NCI-H1436 (cell line): ENCODE results near the gene EIF1AD.
A peak's percentile ranks its signal among the peaks of the same experiment; 100 is the strongest.
"Not testable (repeated sequence)": the region's sequence is repeated elsewhere in the genome, so short reads cannot be mapped to it uniquely, and the experiment has no call there.

Source experiments
- DNase-seq: peaks from one replicate; lab custom pipeline; 2025; lab: John Stamatoyannopoulos, UW

Gene EIF1AD, protein sequence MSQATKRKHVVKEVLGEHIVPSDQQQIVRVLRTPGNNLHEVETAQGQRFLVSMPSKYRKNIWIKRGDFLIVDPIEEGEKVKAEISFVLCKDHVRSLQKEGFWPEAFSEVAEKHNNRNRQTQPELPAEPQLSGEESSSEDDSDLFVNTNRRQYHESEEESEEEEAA

DNA sequence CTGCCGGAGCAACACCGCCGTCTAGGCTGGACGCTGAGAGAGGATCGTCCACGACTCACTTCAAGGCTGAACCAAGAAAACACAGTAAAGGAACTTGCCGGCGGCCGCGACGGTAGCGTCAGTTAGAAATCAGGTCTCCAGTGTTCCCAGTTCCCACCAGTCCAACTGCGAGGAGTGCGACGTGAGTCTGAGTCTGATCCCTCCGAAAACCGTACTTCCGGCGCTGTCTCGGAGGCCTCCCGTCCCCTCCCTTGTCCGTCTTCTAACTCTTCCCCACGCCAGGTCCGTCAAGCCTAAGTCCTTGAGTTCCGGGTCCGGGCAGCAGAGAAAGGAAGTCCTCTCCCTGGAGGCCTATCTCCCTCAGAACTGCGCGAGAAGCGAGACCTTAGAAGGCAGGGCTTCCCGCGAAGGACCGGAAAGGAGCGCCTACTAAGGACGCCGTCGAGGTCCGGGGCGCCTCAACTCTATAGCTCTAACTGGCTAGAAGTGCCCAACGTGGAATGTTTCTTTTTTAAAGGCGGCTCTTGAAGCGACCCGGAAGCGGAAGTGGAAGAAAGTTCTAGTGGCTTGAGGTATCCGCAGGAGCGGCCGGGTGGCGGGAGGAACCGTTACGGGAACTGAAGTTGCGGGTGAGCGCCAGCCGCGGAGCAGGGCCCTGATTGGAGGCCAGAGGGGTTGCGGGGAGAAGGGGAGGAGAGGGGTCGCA, at the start of gene EIF1AD, which contains the start of gene BANF1:
Gene EIF1AD, minus strand, starts transcription at position 216 of the 706 bp plus-strand sequence. CDS start 1,768 bp downstream, outside the sequence.
Gene BANF1, plus strand, starts transcription at position 562 of the 706 bp plus-strand sequence. CDS start 748 bp downstream, outside the sequence.
- DNase-seq = peak; percentile 95

DNA sequence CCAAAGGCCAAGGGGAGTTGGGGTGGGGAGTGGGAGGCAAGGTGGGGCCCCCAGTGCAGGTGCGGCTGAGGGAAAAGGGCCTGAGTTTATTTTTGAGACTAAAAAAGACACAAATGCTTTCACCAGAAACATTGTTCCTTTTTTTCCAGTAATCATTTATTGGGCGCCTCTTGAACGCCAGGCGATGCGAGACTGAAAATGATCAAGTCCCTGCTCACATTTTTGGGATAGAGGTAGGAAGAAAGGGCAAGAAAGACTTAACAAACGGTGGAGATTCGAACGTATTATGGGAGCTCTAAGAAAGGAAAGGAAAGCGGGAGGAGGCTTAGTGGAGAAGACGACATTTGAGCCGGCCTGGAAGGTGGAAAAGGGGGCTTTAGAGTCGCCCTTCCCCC, 49.4 kb upstream of the EIF1AD start:
- DNase-seq = no peak

DNA sequence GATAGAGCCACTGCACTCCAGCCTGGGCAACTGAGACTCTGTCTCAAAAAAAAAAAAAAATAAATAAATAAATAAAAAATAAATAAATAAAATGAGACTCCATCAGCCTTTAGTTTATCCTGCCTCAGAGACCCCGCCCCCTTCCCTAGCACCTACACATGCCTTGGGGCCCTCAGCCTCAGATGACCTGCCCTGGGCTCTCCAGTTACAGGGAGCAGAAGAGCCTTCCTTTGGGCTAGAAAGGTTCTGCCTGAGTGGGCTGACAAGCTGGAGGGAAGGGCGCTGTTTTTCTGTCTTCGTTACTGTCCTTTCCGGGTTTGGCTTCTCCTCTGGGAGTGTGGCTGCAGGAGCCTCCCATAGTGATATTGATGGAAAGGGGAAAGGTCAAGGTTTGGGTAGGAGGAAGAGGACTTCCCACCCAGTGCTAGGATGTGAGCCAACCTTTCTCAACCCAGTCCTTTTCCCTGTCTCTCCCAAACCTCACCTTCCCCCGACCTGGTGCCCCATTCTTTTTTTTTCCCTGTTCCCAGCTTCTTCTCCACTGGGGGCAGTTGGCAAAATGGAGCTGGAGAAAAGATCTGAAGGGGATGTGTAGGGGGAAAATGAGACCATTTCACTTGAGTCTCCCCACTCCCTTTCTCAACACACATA, 48.7 kb upstream of the EIF1AD start:
- peak; percentile 14 for DNase-seq

DNA sequence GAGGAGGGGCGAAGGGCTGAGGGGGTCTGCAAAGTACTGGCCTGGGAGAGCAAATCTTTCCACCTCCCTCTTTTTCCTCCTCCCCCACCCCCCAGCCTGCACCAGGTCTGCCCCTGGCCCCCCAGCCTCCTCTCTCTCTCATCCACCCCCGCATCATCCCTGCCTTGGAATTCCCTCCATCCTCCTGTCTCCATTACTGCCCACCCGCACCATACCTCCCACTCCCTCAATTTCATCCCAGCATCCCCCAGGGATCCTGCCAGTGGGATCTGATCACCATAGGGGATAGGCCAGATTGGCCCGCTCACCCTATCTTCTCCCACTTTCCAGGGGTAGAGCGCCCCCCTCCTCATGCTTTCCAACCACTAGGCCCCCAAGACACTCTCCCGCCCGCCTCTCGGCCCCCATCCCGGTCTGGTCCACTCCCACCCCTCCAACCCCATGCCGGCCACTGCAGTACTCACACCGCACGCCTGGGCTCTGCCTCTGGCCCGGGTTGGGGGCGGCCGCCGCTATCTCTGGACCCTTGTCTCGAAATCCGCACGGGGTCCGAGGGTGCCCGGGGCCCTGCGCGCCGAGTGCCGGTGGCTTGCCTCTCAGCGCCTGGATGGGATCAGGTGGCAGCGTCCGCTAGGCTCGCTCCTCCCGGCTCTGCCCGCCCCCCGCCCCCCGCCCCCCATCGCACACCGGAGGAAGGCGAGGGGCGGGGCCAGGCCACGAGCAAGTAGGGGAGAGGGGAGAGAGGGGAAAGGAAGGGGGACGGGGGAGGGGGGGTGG, 46.8 kb upstream of the EIF1AD start, which contains the start of gene GAL3ST3:
Gene GAL3ST3, minus strand, starts transcription at position 615 of the 777 bp plus-strand sequence. CDS start 3,746 bp downstream, outside the sequence.
- peak; percentile 72 for DNase-seq

DNA sequence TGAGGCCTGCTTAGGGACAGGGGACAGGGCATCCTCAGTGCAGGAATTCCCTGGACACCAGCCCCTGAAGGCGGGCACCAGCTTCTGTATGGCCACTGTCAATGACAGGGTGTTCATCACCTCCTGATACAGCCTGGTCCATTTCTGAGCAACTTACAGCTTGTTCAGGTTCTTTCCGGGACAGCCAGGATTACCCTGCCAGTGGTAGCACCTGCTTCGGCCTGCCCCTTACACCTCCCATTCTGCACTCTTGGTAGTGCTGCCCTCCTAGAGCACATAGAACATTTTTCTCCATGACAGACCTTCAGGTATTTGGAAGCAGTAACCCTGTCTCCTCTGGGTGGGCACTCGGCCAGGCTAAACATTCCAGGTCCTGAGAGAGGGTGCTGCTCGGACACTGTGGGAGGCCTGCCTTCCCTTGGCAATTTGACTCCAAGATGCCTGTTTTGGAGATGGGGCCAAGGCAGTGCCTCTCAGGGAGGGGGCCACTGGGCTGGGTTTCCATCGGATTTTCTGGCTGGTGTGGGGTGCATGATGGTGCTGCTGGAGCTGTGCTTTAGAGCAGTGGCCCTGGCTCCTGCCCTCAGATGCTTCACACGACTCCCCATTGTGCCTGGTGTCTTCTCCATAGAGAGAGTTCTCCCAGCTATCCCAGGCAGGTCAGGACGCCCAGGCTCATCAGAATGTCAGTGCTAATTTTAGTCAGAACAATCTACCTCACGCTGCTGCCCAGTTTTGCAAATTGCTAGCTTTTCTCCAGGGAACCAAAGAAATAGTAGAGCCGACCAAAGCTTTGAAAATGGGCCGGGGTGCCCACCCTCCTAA, 45.8 kb upstream of the EIF1AD start:
- no peak for DNase-seq

DNA sequence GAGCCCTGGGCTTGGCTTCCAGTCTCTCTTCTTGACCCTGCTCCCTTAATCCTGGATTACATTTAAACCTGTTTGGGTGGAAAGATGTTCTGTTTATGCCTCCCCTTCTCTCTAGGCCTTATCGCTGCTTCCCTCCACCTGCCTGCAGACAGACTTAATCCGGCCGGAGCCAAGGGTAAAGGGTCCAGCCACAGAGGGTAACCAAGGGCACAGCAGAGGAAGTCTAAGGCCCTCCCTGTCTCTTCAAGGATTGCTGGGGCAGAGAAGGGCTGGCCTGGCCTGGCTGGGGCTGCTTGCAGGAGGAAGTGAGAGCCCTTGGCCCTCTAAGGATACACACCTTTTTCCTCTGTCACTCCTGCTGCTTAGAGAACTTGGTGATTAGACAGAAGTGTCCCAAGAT, 44.9 kb upstream of the EIF1AD start:
- DNase-seq = no peak

DNA sequence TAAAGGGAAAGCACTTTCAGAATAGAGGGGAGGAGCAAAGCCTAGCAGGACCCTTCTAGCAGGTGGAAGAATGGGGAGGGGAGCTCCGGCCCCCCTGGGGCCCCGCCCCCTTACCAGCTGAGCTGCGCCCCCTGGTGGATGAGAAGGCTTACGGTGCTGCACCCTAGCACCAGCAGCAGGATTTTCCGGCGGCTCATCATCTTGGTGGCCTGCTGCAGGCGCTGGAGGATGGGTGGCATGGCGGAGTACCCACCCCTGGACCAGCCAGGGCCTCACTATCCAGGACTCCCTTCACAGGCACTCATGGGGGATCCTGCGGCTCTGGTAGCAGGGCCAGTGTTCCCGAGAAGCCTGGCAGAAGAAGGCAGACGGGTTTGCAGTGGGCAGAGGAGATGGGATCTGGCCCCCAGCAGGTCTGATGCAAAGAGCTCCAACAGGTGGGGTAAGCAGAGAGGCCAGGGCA, 43.3 kb upstream of the EIF1AD start:
- DNase-seq = peak; percentile 88

DNA sequence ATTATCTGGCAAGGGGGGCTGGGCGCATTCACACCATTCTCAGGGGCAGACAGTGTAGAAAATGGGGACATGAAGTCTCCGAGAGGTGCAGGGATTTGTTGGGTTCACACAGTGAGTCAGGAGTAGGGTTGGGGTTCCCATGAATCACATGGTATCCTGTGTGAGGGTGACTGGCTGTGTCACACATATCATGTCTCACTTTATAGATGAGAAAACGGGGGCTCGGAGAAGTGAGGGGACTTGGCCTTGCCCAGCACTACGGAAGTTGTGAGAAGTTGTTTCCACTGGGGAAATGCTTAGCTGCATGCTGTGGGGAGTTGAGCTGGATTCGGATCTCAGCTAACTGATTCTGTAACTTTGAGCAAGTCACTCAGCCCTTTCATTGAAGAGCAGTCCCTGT, 42.8 kb upstream of the EIF1AD start:
- no peak for DNase-seq

DNA sequence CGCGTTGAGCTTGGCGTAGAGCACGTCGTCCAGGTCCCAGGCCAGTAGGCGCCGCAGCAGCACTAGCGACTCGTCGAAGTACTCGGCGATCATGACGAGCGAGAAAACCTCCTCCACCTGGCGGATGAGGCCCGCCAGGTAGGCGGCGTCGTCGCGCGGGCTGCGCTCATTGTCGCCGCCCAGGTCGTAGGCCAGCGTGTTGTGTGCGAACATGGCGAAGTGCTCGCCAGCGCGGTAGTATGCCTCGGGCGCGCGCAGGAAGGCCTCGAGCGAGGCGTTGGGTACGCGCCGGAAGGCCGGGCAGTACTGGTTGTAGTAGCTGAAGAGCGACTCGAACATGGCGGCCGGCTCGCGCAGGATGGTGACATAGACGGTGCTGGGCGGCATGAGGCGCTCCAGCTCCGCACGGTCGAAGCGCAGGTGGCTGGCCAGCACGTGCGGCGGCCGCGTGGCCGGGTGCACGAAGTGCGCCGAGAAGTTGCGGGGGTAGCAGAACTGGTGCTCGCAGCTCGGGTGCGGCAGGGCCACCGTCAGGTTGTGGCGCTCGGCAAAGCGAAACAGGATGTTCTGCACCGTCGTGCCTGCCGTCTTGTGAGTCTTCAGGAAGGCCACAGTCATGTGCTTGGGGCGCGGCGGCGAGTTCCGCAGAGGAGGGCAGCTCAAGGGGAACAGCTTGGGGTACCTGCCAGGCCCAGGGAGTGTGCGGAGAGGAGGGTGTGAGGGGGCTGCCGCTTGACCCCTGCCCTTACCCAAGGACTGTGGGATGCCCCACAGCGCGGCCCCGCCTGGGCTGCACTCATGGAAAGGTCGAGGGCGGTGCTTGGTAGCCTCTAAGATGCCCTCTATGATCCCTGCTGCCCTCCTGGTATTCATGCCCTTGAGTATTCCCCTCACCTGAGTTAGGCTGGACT, 41.3 kb upstream of the EIF1AD start:
- DNase-seq = no peak

DNA sequence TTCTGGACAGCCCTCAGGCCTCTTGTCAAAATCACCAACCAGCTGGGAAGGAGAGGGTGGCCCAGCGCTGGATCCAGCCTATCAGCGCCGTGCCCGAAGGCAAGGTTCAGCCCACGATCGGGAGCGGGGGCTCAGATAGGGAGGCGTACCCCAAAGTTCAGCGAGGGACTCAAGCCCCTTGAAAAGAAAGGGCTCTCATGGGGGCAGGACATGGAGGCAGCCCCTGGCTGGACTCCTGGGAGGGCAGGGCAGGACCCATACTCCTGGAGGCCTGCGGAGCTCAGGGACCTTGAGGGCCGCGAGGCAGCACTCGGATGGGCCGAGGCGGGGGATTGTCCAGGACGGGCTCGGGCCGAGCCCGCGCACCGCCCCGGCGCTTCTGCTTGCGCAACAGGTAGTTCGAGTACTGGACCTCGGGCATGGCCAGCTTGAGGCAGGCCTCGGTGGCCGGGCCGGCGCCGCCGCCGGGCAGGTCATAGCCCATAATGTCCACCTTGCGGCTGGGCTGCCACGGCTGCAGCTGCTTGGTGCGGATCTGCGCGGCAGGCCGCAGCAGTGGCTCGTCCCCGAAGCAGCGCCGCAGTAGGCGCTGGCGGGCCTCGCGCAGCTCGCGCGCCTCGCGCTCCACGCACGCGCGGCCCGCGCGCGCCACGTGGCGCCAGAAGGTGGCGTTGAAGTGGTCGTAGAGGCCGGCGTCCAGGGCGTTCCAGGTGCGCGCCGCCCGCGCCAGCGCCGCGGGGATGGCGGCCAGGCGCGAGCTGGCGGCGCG, 40.5 kb upstream of the EIF1AD start:
- no peak for DNase-seq

DNA sequence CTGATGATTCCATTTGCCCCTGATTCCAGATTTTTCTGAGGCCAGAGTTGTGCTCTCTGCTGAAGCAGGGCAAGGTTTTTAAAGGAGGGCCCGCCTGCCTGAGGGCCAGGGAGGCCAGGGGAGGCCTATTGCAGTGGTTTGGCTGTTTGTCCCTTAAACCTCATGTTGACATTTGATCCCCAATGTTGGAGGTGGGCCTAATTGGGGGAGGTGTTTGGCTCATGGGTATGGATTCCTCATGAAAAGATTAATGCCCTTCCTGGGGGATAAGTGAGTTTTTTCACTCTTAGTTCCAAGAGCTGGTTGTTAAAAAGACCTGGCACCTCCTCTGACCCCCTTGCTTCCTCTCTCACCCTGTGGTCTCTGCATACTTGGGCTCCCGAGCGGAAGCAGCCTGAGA, 37.8 kb upstream of the EIF1AD start:
- DNase-seq = no peak

DNA sequence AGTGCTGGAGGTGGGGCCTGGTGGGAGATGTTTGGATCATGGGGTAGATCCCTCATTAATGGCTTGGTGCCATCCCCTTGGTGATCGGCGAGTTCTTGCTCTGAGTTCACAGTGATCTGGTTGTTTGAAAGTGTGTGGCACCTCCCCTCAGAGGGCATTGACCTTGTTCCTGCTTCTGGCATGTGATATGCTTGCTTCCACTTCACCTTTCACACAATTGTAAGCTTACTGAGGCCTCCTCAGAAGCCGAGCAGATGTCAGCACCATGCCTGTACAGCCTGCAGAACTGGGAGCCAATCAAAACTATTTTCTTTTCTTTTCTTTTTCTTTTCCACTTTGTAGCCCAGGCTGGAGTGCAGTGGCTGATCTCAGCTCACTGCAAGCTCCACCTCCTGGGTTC, 35.4 kb upstream of the EIF1AD start:
- no peak for DNase-seq

DNA sequence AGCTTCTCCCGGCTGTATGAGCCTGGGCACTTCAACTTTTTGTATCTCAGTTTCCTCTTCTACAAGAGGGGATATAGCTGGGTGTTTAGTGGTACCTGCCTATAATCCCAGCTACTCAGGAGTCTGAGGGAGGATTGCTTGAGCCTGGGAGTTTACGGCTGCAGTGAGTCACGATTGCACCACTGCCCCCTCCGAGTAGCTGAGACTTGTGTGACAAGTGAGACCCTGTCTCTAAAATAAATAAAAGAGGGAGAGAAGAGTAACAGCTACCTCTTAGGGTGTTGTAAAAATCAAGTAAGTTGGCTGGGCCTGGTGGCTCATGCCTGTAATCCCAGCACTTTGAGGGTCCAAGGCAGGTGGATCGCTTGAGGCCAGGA, 34.4 kb upstream of the EIF1AD start:
- DNase-seq = no peak

DNA sequence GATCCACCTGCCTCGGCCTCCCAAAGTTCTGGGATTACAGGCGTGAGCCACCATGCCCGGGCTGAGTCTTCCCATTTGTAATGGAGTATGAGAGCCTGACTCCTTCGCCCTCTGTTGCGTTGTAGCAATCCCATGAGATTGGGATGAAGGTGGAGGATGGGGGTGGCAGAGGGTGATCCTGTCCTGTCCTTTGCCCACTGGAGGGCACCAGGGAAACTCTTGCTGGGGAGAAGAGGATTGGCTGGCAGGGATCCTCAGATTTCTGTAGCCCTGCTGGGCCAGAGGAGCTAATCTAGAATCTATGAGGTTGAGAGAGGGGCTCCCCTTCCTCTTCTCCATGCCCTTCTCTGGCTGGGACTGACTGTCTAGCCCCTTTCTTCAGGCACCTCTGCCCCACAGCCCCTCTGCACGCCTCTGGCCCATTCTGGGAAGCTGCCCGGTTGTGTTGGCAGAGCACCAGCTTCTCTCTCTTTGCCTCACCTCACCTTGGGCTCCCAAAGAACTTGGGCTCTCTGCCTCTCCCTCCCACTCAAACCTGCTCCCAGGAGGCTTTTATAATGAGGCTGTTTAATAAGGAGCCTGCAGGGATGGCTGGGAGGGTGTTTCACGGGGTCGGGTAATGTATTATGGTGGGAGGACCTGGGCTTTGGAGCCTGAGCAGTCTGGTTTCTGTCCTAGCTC, 33.8 kb upstream of the EIF1AD start:
- peak; percentile 47 for DNase-seq

DNA sequence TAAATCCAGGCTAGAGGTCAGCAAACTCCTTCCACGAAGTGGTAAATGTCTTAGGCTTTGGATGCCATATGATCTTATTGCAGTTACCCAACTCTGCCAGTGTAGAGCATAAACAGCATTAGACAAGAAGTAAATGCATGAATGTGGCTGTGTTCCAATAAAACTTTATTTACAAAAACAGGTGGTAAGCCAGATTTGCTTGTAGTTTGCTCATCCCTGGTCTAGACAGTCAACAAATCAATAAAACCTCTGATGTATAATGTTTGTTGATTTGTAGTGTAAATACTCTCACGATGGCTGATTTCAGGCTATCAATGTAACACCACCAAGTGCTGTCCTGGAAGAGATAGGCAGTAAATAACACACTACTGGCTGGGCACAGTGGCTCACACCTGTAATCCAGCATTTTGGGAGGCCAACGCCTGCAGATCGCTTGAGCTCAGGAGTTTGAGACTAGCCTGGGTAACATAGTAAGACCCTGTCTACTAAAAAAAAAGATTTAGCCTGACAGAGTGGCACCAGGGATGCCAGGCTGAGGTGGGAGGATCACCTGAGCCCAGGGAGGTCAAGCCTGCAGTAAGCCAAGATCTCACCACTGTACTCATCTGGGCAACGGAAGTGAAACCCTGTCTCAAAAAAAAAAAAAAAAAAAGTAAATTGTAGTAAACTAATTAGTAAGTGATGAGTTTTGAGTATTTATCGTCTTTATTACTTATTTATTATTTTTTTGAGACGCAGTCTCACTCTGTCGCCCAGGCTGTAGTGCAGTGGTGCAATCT, 31.2 kb upstream of the EIF1AD start:
- no peak for DNase-seq

DNA sequence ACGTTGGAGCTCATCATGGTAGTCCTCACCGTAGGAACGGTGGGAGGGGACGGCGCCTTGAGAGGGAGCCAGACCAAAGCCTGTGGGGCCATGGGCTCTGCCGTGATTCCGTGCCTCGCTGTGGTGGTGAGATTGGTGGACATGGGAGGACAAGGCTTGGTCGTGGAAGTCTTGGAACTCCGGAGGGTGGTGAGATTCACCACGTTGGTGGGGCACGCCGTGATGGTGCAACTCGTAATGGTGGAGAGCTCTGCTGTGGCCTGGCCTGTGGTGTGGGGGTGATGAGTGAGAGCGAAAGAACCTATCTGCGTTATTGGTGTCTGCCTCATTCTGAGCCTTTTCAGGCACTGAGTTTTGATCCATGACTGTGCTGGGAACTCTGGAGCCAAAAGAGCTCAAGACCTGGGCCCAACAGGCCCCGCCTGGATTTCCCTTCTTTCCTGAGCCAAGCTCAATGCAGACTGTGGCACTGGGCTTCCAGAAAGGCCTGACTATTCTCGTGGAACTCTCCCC, 24.1 kb upstream of the EIF1AD start, which contains the start of gene CATSPER1:
Gene CATSPER1, minus strand, starts transcription at position 463 of the 513 bp plus-strand sequence. Its CDS starts 100 bp downstream, at position 363.
- DNase-seq = no peak

DNA sequence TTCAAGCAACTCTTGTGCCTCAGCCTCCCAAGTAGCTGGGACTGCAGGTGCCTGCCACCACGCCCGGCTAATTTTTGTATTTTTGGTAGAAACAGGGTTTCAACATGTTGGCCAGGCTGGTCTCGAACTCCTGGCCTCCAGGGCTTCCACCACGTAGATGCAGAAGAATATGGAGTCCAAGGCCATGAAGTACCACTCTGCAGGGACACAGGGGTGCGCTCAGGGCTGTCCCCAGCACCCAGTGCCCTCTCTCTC, 21.2 kb upstream of the EIF1AD start:
- not testable (repeated sequence) for DNase-seq
